ENCODE measurements around the gene CKAP4.

CKAP4 gene

GRCh38 chr12:106217706-106218105 lies 30.1 kb downstream of the CKAP4 start:
- H3K27ac ChIP-seq = no peak overlapping the region
- TF ChIP-seq CTCF (conservative IDR thresholded peaks at IDR 0.05) (no peak), ZFX (IDR thresholded peaks at IDR 0.05) (no peak)

GRCh38 chr12:106214571-106214970 lies 33.2 kb downstream of the CKAP4 start:
- TF ChIP-seq CTCF (conservative IDR thresholded peaks at IDR 0.05) (no peak), ZFX (IDR thresholded peaks at IDR 0.05) (no peak)
- H3K27ac ChIP-seq = no peak overlapping the region

- H3K27ac ChIP-seq = no peak overlapping the region
Measured at GRCh38 chr12:106213662-106214061, 34.2 kb downstream of the CKAP4 start.

GRCh38 chr12:106211973-106212372 lies 35.8 kb downstream of the CKAP4 start:
- TF ChIP-seq ZFX (IDR thresholded peaks at IDR 0.05) (no peak), CTCF (conservative IDR thresholded peaks at IDR 0.05) (no peak)
- no peak overlapping the region for H3K27ac ChIP-seq

More at GRCh38 chr12:106213662-106214061, 34.2 kb downstream of the CKAP4 start:
- TF ChIP-seq ZFX (IDR thresholded peaks at IDR 0.05) (no peak), CTCF (conservative IDR thresholded peaks at IDR 0.05) (no peak)

GRCh38 chr12:106205208-106206069 lies 42.4 kb downstream of the CKAP4 start:
- TF ChIP-seq ZFX (IDR thresholded peaks at IDR 0.05) = no peak
- peak; percentile 54 for TF ChIP-seq CTCF (conservative IDR thresholded peaks at IDR 0.05)
- H3K27ac ChIP-seq = no peak overlapping the region

- no peak for TF ChIP-seq ZFX (IDR thresholded peaks at IDR 0.05)
- no peak for TF ChIP-seq CTCF (conservative IDR thresholded peaks at IDR 0.05)
Measured at GRCh38 chr12:106204312-106204711, 43.5 kb downstream of the CKAP4 start.

GRCh38 chr12:106197906-106198623 lies 49.8 kb downstream of the CKAP4 start:
- H3K27ac ChIP-seq = no peak overlapping the region
- TF ChIP-seq ZFX (IDR thresholded peaks at IDR 0.05) = no peak
- no peak for TF ChIP-seq CTCF (conservative IDR thresholded peaks at IDR 0.05)

More at GRCh38 chr12:106204312-106204711, 43.5 kb downstream of the CKAP4 start:
- no peak overlapping the region for H3K27ac ChIP-seq

Measured in C4-2B (cell line).